HCT116 (cell line): ENCODE data around the gene RCOR1. TPM values are rescaled to one million over a fixed set of nuclear protein-coding genes. Genes with fewer than 3 reads are reported as not detected.
A peak's percentile ranks its signal among the peaks of the same experiment; 100 is the strongest.

ENCODE experiments used
- ATAC-seq: fragments of 200-7000 bp; cut with Tn5 transposase; 2 replicates; pipeline ENCODE4 v1.9.1; 2020; ENCODE audit warnings: mild to moderate bottlenecking, moderate library complexity
- BruUV-seq: library from RNA; stranded (reverse); fragments of 400-500 nt; replicated peaks from 2 replicates; lab custom pipeline; 2021; lab: Mats Ljungman, UMichigan
- CTCF ChIA-PET: fragments of 300-600 bp; sonication (Branson Sonifier 250); formaldehyde crosslinking; loops from one replicate; lab custom pipeline; 2021; ENCODE audit warnings: antibody characterized with exemption; lab: Charles Lee
- POLR2A ChIA-PET: fragments of 300-600, 350-600 bp; sonication (Branson Sonifier 250); formaldehyde crosslinking; loops from one replicate; lab custom pipeline; 2021; ENCODE audit warnings: antibody characterized with exemption; lab: Charles Lee
- RAD21 ChIA-PET, 2 experiments: fragments of 300-600 bp; sonication (Branson Sonifier 250); formaldehyde crosslinking; loops; one replicate each; lab custom pipeline; 2023; ENCODE audit warnings: low total read pairs in 2 of 2; ENCODE audit not compliant: uncharacterized antibody in 2 of 2, unreplicated experiment in 2 of 2, low non-redundant PET in 1 of 2; lab: Charles Lee
- DNase-seq: peaks from one replicate; pipeline ENCODE4 v3.0.0-alpha.2; 2010; ENCODE audit warnings: low read depth, low spot score
- H2AFZ ChIP-seq: fragments of 200-600 bp; shearing (Covaris generic), sonication (generic); 2 replicates; pipeline ENCODE4 v1.6.1; 2017; ENCODE audit warnings: low read depth, mixed run types, mixed read lengths, antibody characterized with exemption, low read length; ENCODE audit not compliant: poor library complexity, severe bottlenecking
- H3K27ac ChIP-seq: 2 replicates; pipeline ENCODE4 v1.5.1; 2012; ENCODE audit warnings: low read depth, low read length
- H3K27me3 ChIP-seq: fragments of 200-600 bp; sonication (generic); 2 replicates; pipeline ENCODE4 v1.6.1; 2016; ENCODE audit warnings: mixed run types, low read length, mixed read lengths; ENCODE audit not compliant: insufficient read depth
- H3K36me3 ChIP-seq, 2 experiments: fragments of 200-500 bp in 1 of 2; fragments of 200-600 bp in 1 of 2; sonication (Bioruptor generic) in 1 of 2; sonication (generic) in 1 of 2; 2 replicates each; pipeline versions ENCODE4 v1.5.1 to v1.6.1; 2014 to 2016; ENCODE audit warnings: low read length in 2 of 2, inconsistent platforms in 1 of 2, mixed read lengths in 1 of 2, mixed run types in 1 of 2; ENCODE audit not compliant: insufficient read depth in 2 of 2, control insufficient read depth in 1 of 2
- H3K4me1 ChIP-seq, 2 experiments: fragments of 200-600 bp in 1 of 2; sonication (generic) in 1 of 2; 2 replicates each; pipeline versions ENCODE4 v1.5.1 to v1.6.1; 2012 to 2017; ENCODE audit warnings: low read length in 2 of 2, inconsistent platforms in 1 of 2, mild to moderate bottlenecking in 1 of 2, mixed read lengths in 1 of 2, mixed run types in 1 of 2, moderate library complexity in 1 of 2; ENCODE audit not compliant: insufficient read depth in 2 of 2, control insufficient read depth in 1 of 2
- H3K4me2 ChIP-seq: fragments of 200-600 bp; sonication (generic); 2 replicates; pipeline ENCODE4 v1.6.1; 2017; ENCODE audit warnings: mixed run types, low read length, mixed read lengths
- H3K4me3 ChIP-seq, 2 experiments: fragments of 200-600 bp in 1 of 2; sonication (generic) in 1 of 2; replicated peaks in 1 of 2; 2 replicates each; pipeline ENCODE4 v1.5.1; 2011 to 2016; ENCODE audit warnings: low read length in 2 of 2, control low read depth in 1 of 2, low read depth in 1 of 2, mild to moderate bottlenecking in 1 of 2, mixed read lengths in 1 of 2, mixed run types in 1 of 2
- H3K79me2 ChIP-seq: fragments of 200-600 bp; sonication (generic); 2 replicates; pipeline ENCODE4 v1.6.1; 2017; ENCODE audit warnings: mild to moderate bottlenecking, mixed run types, low read length, moderate library complexity, mixed read lengths; ENCODE audit not compliant: insufficient read depth
- H3K9ac ChIP-seq: fragments of 200-600 bp; sonication (generic); 2 replicates; pipeline ENCODE4 v1.6.1; 2016; ENCODE audit warnings: low read length, mixed read lengths
- H3K9me2 ChIP-seq: fragments of 200-600 bp; sonication (generic), shearing (Covaris generic); 2 replicates; pipeline ENCODE4 v1.6.1; 2017; ENCODE audit warnings: mixed run types, mild to moderate bottlenecking, moderate library complexity; ENCODE audit not compliant: insufficient read depth
- H3K9me3 ChIP-seq, 2 experiments: fragments of 200-500 bp in 1 of 2; fragments of 200-600 bp in 1 of 2; sonication (Bioruptor generic) in 1 of 2; sonication (generic) in 1 of 2; 2 replicates each; pipeline ENCODE4 v1.6.1; 2014 to 2017; ENCODE audit warnings: low read length in 2 of 2, mixed read lengths in 2 of 2, inconsistent platforms in 1 of 2, low read depth in 1 of 2, mild to moderate bottlenecking in 1 of 2, mixed run types in 1 of 2, moderate library complexity in 1 of 2; ENCODE audit not compliant: control insufficient read depth in 1 of 2, insufficient read depth in 1 of 2
- H4K20me1 ChIP-seq: fragments of 200-600 bp; sonication (generic), shearing (Covaris generic); 2 replicates; pipeline ENCODE4 v1.6.1; 2017; ENCODE audit warnings: mixed run types, mild to moderate bottlenecking, moderate library complexity; ENCODE audit not compliant: insufficient read depth
- CEBPB ChIP-seq: IDR thresholded peaks from 2 replicates; pipeline ENCODE4 v1.6.1; 2012; ENCODE audit warnings: low read depth
- EGR1 ChIP-seq: IDR thresholded peaks from 2 replicates; pipeline ENCODE4 v1.6.1; 2012; ENCODE audit warnings: low read depth
- EZH2phosphoT487 ChIP-seq: fragments of 200-600 bp; IDR thresholded peaks from 2 replicates; pipeline ENCODE4 v1.6.1; 2018; ENCODE audit warnings: antibody characterized with exemption, borderline replicate concordance
- FOSL1 ChIP-seq: IDR thresholded peaks from 2 replicates; pipeline ENCODE4 v1.6.1; 2012; ENCODE audit warnings: low read depth
- JUND ChIP-seq: IDR thresholded peaks from 2 replicates; pipeline ENCODE4 v1.6.1; 2012
- MAX ChIP-seq: IDR thresholded peaks from 2 replicates; pipeline ENCODE4 v1.6.1; 2012
- POLR2A ChIP-seq: IDR thresholded peaks from 2 replicates; pipeline ENCODE4 v1.7.0; 2011; ENCODE audit warnings: borderline replicate concordance; ENCODE audit not compliant: insufficient read depth, insufficient read length; ENCODE audit errors: extremely low read depth
- POLR2AphosphoS5 ChIP-seq: IDR thresholded peaks from 2 replicates; pipeline ENCODE4 v1.6.1; 2011; ENCODE audit warnings: mild to moderate bottlenecking, low read depth, low read length, moderate library complexity
- RAD21 ChIP-seq: IDR thresholded peaks from 2 replicates; pipeline ENCODE4 v1.6.1; 2012; ENCODE audit warnings: low read depth, mild to moderate bottlenecking
- SIN3A ChIP-seq: IDR thresholded peaks from 2 replicates; pipeline ENCODE4 v1.6.1; 2012; ENCODE audit warnings: low read depth
- SP1 ChIP-seq: IDR thresholded peaks from 2 replicates; pipeline ENCODE4 v1.6.1; 2012; ENCODE audit warnings: low read depth
- SRF ChIP-seq: IDR thresholded peaks from 2 replicates; pipeline ENCODE4 v1.6.1; 2012; ENCODE audit warnings: low read depth
- TCF7L2 ChIP-seq: IDR thresholded peaks from 2 replicates; pipeline ENCODE4 v1.7.0; 2011; ENCODE audit warnings: borderline replicate concordance, inconsistent platforms; ENCODE audit not compliant: insufficient read depth, insufficient read length; ENCODE audit errors: extremely low read depth
- YY1 ChIP-seq: IDR thresholded peaks from 2 replicates; pipeline ENCODE4 v1.6.1; 2011; ENCODE audit warnings: low read length, low read depth, moderate library complexity, mild to moderate bottlenecking; ENCODE audit not compliant: insufficient replicate concordance; ENCODE audit errors: extremely low read depth
- ZBTB33 ChIP-seq: IDR thresholded peaks from 2 replicates; pipeline ENCODE4 v1.6.1; 2011; ENCODE audit warnings: mild to moderate bottlenecking, low read length, moderate library complexity; ENCODE audit not compliant: insufficient replicate concordance; ENCODE audit errors: extremely low read depth
- ZFX ChIP-seq: fragments of 450-650 bp; IDR thresholded peaks from 2 replicates; pipeline ENCODE4 v1.6.1; 2017
- ZNF274 ChIP-seq: fragments of 200-500 bp; sonication (Bioruptor generic); IDR thresholded peaks from 2 replicates; pipeline ENCODE4 v1.6.1; 2014; ENCODE audit warnings: mild to moderate bottlenecking, low read depth, low read length, inconsistent platforms
- intact Hi-C: fragments of 100-400 bp; cut with micrococcal nuclease; formaldehyde crosslinking; loops from 2 replicates; pipeline ENCODE4 v1.10.0; 2022
- total RNA-seq: library from RNA; stranded (reverse); gene quantifications from one replicate; pipeline ENCODE4 v1.2.1, GENCODE V29; 2021; ENCODE audit not compliant: unreplicated experiment
- TF ChIP-seq, protein P1 (sequence below), 3 experiments: fragments of 200-600 bp in 1 of 3; sonication (generic) in 1 of 3; IDR thresholded peaks in 2 of 3; conservative IDR thresholded peaks in 1 of 3; 2 replicates each; pipeline ENCODE4 v1.5.1; 2012 to 2017; ENCODE audit warnings: low read depth in 2 of 3, low read length in 2 of 3, antibody characterized with exemption in 1 of 3, borderline replicate concordance in 1 of 3, control low read depth in 1 of 3, mild to moderate bottlenecking in 1 of 3, mixed read lengths in 1 of 3, mixed run types in 1 of 3, moderate library complexity in 1 of 3; ENCODE audit not compliant: insufficient read depth in 1 of 3
- TF ChIP-seq, protein P2 (sequence below): IDR thresholded peaks from 2 replicates; pipeline ENCODE4 v1.6.1; 2012

Gene RCOR1
- total RNA-seq, 1 experiment from 2014 or later: 30.7 TPM

GRCh38 chr14:102675396-102675795 is 82.9 kb downstream of the RCOR1 start:
- peak overlapping the region; percentile 27; the same call in 1 of the 2 replicates for H3K4me2 ChIP-seq
- no peak overlapping the region for H2AFZ ChIP-seq
- BruUV-seq: no TSS peak
- ChIA-PET RAD21 (no interaction called here), CTCF (no interaction called here), POLR2A (no interaction called here)
- peaks cover 10% of the 10 kb centered on the region; the same call in 1 of the 2 replicates for H4K20me1 ChIP-seq
- no peaks in the 10 kb centered on the region for H3K9me3 ChIP-seq
- no peaks in the 10 kb centered on the region for H3K36me3 ChIP-seq
- intact Hi-C loops: no loop called here
- H3K27ac ChIP-seq: no peak overlapping the region
- no peak overlapping the region for H3K9ac ChIP-seq
- no peaks in the 10 kb centered on the region for H3K9me2 ChIP-seq
- no peaks in the 10 kb centered on the region for H3K27me3 ChIP-seq
- ATAC-seq (peak; percentile 61), DNase-seq (no peak)
- TF ChIP-seq TCF7L2: no peak
- no peak for TF ChIP-seq EGR1
- TF ChIP-seq RAD21: no peak
- TF ChIP-seq POLR2AphosphoS5: no peak
- TF ChIP-seq, protein P1, sequence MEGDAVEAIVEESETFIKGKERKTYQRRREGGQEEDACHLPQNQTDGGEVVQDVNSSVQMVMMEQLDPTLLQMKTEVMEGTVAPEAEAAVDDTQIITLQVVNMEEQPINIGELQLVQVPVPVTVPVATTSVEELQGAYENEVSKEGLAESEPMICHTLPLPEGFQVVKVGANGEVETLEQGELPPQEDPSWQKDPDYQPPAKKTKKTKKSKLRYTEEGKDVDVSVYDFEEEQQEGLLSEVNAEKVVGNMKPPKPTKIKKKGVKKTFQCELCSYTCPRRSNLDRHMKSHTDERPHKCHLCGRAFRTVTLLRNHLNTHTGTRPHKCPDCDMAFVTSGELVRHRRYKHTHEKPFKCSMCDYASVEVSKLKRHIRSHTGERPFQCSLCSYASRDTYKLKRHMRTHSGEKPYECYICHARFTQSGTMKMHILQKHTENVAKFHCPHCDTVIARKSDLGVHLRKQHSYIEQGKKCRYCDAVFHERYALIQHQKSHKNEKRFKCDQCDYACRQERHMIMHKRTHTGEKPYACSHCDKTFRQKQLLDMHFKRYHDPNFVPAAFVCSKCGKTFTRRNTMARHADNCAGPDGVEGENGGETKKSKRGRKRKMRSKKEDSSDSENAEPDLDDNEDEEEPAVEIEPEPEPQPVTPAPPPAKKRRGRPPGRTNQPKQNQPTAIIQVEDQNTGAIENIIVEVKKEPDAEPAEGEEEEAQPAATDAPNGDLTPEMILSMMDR (IDR thresholded peaks at IDR 0.05 in 2 of 3, conservative IDR thresholded peaks at IDR 0.05 in 1 of 3; ENCODE audit: borderline replicate concordance in 1 of 3, insufficient read depth in 1 of 3, low read depth in 2 of 3, low read length in 2 of 3): no peak
- TF ChIP-seq MAX: no peak
- TF ChIP-seq JUND: no peak
- no peak for TF ChIP-seq SRF
- no peak for TF ChIP-seq FOSL1
- no peak for TF ChIP-seq ZNF274
- no peak for TF ChIP-seq ZFX
- TF ChIP-seq POLR2A: no peak
- no peak for TF ChIP-seq CEBPB
- no peak for TF ChIP-seq SIN3A
- TF ChIP-seq YY1: no peak
- TF ChIP-seq SP1: no peak
- TF ChIP-seq, protein P2, sequence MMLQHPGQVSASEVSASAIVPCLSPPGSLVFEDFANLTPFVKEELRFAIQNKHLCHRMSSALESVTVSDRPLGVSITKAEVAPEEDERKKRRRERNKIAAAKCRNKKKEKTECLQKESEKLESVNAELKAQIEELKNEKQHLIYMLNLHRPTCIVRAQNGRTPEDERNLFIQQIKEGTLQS: no peak
- TF ChIP-seq EZH2phosphoT487: no peak
- no peak for TF ChIP-seq ZBTB33
- peaks cover 70% of the 10 kb centered on the region for H3K79me2 ChIP-seq
- H3K4me1 ChIP-seq: peaks cover 5 to 21% of the 10 kb centered on the region in 2 experiments; a peak in 3 of 4 replicates
- H3K4me3 ChIP-seq: no peak overlapping the region
